Heart left ventricle (tissue), 16 donors: ENCODE data around the gene HOXB8. TPM values are rescaled to one million over a fixed set of nuclear protein-coding genes. Genes with fewer than 3 reads are reported as not detected.

ENCODE experiments used
- ATAC-seq, 4 donors: fragments of 200-7000 bp; cut with Tn5 transposase; one replicate each; pipeline ENCODE4 v1.9.1; 2020 to 2022; ENCODE audit warnings: moderate library complexity in 4 of 4, mild to moderate bottlenecking in 3 of 4, moderate number of reproducible peaks in 1 of 4
- DNase-seq, 5 donors: peaks; one replicate each; pipeline ENCODE4 v3.0.0-alpha.2; 2020
- H3K27ac ChIP-seq, 12 donors: fragments of 200-600 bp; sonication (generic) in 4 of 12; one replicate each; pipeline versions ENCODE4 v1.5.0 to v1.8.0; 2016 to 2022; ENCODE audit warnings: mild to moderate bottlenecking in 2 of 12
- H3K27me3 ChIP-seq, 9 donors: fragments of 200-600 bp; sonication (generic) in 2 of 9; one replicate each; pipeline versions ENCODE4 v1.5.1 to v1.8.0; 2016 to 2022; ENCODE audit warnings: mild to moderate bottlenecking in 3 of 9
- H3K36me3 ChIP-seq, 9 donors: fragments of 200-600 bp; sonication (generic) in 2 of 9; one replicate each; pipeline versions ENCODE4 v1.5.0 to v1.8.0; 2018 to 2022; ENCODE audit warnings: mild to moderate bottlenecking in 2 of 9
- H3K4me1 ChIP-seq, 12 donors: fragments of 200-600 bp; sonication (generic) in 4 of 12; one replicate each; pipeline versions ENCODE4 v1.5.0 to v1.8.0; 2016 to 2022; ENCODE audit warnings: mild to moderate bottlenecking in 3 of 12
- H3K4me3 ChIP-seq, 12 donors: fragments of 200-600 bp; sonication (generic) in 4 of 12; one replicate each; pipeline versions ENCODE4 v1.5.0 to v1.8.0; 2017 to 2022; ENCODE audit warnings: mild to moderate bottlenecking in 9 of 12, moderate library complexity in 4 of 12
- H3K9me3 ChIP-seq, 12 donors: fragments of 200-600 bp; sonication (generic) in 4 of 12; one replicate each; pipeline versions ENCODE4 v1.5.0 to v1.8.0; 2016 to 2022; ENCODE audit warnings: mild to moderate bottlenecking in 1 of 12
- CTCF ChIP-seq, 12 donors: fragments of 200-600 bp; sonication (generic) in 4 of 12; IDR thresholded peaks; one replicate each; pipeline versions ENCODE4 v1.5.0 to v1.8.0; 2018 to 2022; ENCODE audit warnings: antibody characterized with exemption in 12 of 12, mild to moderate bottlenecking in 5 of 12
- POLR2A ChIP-seq, 2 donors: fragments of 450-650 bp; IDR thresholded peaks; one replicate each; pipeline ENCODE4 v1.6.1; 2017; ENCODE audit warnings: antibody characterized with exemption in 2 of 2, mild to moderate bottlenecking in 2 of 2, moderate library complexity in 2 of 2
- WGBS, 4 donors: extraction: QIAGEN DNeasy Blood & Tissue Kit in 2 of 4; methylation state at CpG; one replicate each; pipeline versions ENCODE4 v1.1.5 to v1.1.7; 2013 to 2018; 5-methylcytosine and 5-hydroxymethylcytosine counted together
- intact Hi-C, 10 donors: fragments of 100-400 bp; cut with DNase I; formaldehyde crosslinking; loops; one replicate each; pipeline versions ENCODE4 v1.11.1 to v1.14.2; 2022
- polyA plus RNA-seq, 2 donors: library from polyadenylated mRNA; stranded (reverse); fragments of 200-250 nt; gene quantifications; one replicate each; pipeline ENCODE4 v1.2.3, GENCODE V29; 2013
- total RNA-seq, 9 donors: library from RNA; depleted of rRNA in 2 of 9; stranded (reverse); fragments of >200 nt in 2 of 9; fragmentation: NEBNext Ultra II Directional in 3 of 9; extraction: Animal tissue kit (Norgen Biotek cat#: 25700) in 3 of 9; gene quantifications; one replicate each; pipeline versions ENCODE4 v1.1.0 to v1.2.4, GENCODE V29; 2016 to 2023
- donor health status: ischemic (EF 13 %, LVEDD 7.1; RV severe dilation, severe dysfunction).
- donor health status: healthy with polysubstance abuse.
- donor health status: DM: no; HTN: yes; CAD: no.
- donor health status: DM: no; HTN: no; CAD: no.
- donor health status: ischemic (EF 25% LVEDD 6.9; RV normal size, moderate dysfunction).
- donor health status: ischemic (EF 25% LVEDD 5.7; RV mildly dilated, moderate dysfunction).
- donor health status: healthy.
- donor health status: DM: yes; HTN: yes; CAD: no.
- donor health status: ischemic (EF 35%, LVEDD 5.7; RV mildly dilated, moderate dysfunction).
- donor health status: nonischemic (EF 11% LVEDD 7.7; RV severe dilation, severe dysfunction).
- donor health status: DM: yes; HTN: yes; CAD: no.
- donor health status: PGD.
- donor health status: ischemic (EF 29% LVEDD 5.4; RV normal size, mild dysfunction).
- donor health status: nonischemic (EF 23%, LVEDD 6.1; RV moderate dilation, normal function).

The HOXB8 gene
- total and polyA plus RNA-seq, 11 donors = not detected

- Histone ChIP-seq H3K9me3 (no peaks in the 10 kb centered on the region), H3K36me3 (no peaks in the 10 kb centered on the region), H3K27me3 (peaks cover 42 to 98% (median 69%) of the 10 kb centered on the region in 9 donors), H3K4me3 (no peak overlapping the region), H3K27ac (no peak overlapping the region), H3K4me1 (peaks cover 0 to 14% (median 0%) of the 10 kb centered on the region in 12 donors)
- no peak for TF ChIP-seq CTCF (IDR thresholded peaks at IDR 0.05)
- TF ChIP-seq POLR2A (IDR thresholded peaks at IDR 0.05) = no peak
- WGBS, 4 donors = 61 to 71% (median 68%) methylated on average over 1 of the region's 1 CpG
- intact Hi-C loops = no loop called here
- DNase-seq (no peak), ATAC-seq (no peak)
Measured at GRCh38 chr17:48647963-48648245, 32.8 kb upstream of the HOXB8 start.

- Histone ChIP-seq H3K4me1 (peaks cover 0 to 14% (median 0%) of the 10 kb centered on the region in 12 donors), H3K4me3 (peak overlapping the region; percentile 18 to 56 (median 31)), H3K36me3 (no peaks in the 10 kb centered on the region), H3K27me3 (peaks cover 47 to 99% (median 72%) of the 10 kb centered on the region in 9 donors), H3K27ac (no peak overlapping the region), H3K9me3 (no peaks in the 10 kb centered on the region)
- no peak for DNase-seq
- intact Hi-C loops = no loop called here
- TF ChIP-seq CTCF (IDR thresholded peaks at IDR 0.05) = no peak
- TF ChIP-seq POLR2A (IDR thresholded peaks at IDR 0.05) = no peak
- 1 to 2% (median 1%) methylated on average over 24 to 30 of the region's 30 CpGs for WGBS, 4 donors
- no peak for ATAC-seq
Measured at GRCh38 chr17:48647103-48647962, 32.2 kb upstream of the HOXB8 start.

- Histone ChIP-seq H3K36me3 (no peaks in the 10 kb centered on the region), H3K27me3 (peaks cover 55 to 100% (median 81%) of the 10 kb centered on the region in 9 donors), H3K4me3 (peak overlapping the region in 1 of 12 donors; percentile 37), H3K27ac (no peak overlapping the region), H3K9me3 (no peaks in the 10 kb centered on the region), H3K4me1 (peaks cover 0 to 14% (median 0%) of the 10 kb centered on the region in 12 donors)
- TF ChIP-seq CTCF (IDR thresholded peaks at IDR 0.05) = no peak
- TF ChIP-seq POLR2A (IDR thresholded peaks at IDR 0.05) = no peak
- ATAC-seq = peak in 1 of 4 donors; percentile 27
- no peak for DNase-seq
- WGBS, 4 donors = 1 to 3% (median 2%) methylated on average over 48 to 80 of the region's 80 CpGs
- intact Hi-C loops = no loop called here
Measured at GRCh38 chr17:48646183-48647102, 31.4 kb upstream of the HOXB8 start.

- H3K36me3 ChIP-seq = no peaks in the 10 kb centered on the region
- no peaks in the 10 kb centered on the region for H3K9me3 ChIP-seq
- H3K27ac ChIP-seq = no peak overlapping the region
- DNase-seq (no peak), ATAC-seq (no peak)
- H3K27me3 ChIP-seq = peaks cover 61 to 100% (median 86%) of the 10 kb centered on the region in 9 donors
- intact Hi-C loops = no loop called here
- no peak for TF ChIP-seq POLR2A (IDR thresholded peaks at IDR 0.05)
- no peak for TF ChIP-seq CTCF (IDR thresholded peaks at IDR 0.05)
- no peak overlapping the region for H3K4me3 ChIP-seq
- 12 to 18% (median 14%) methylated on average over 13 to 14 of the region's 14 CpGs for WGBS, 4 donors
- peaks cover 0 to 14% (median 0%) of the 10 kb centered on the region in 12 donors for H3K4me1 ChIP-seq
Measured at GRCh38 chr17:48645639-48646182, 30.6 kb upstream of the HOXB8 start.
